Activated T-helper 1 cell treated with anti-CD3 and anti-CD28 coated beads, Interleukin-12 subunit alpha, Interleukin-12 subunit beta, Interleukin-2, Interleukin-4 antibody, amounts not matched to agents 30 ng/mL and 10 ng/mL and 1 ng/mL, durations not matched to agents 14 hours and 24 hours and 36 hours (primary cell): ENCODE data around the gene DMAC2. TPM values are rescaled to one million over a fixed set of nuclear protein-coding genes. Genes with fewer than 3 reads are reported as not detected.
A peak's percentile ranks its signal among the peaks of the same experiment; 100 is the strongest.
"Not testable (repeated sequence)": the region's sequence is repeated elsewhere in the genome, so short reads cannot be mapped to it uniquely, and the experiment has no call there.

Source experiments
- DNase-seq: peaks from one replicate; pipeline ENCODE4 v3.0.0; 2021; ENCODE audit warnings: low spot score
- H3K27ac Mint-ChIP-seq: one replicate; pipeline ENCODE4 v1.8.0; 2021; ENCODE audit warnings: mild to moderate bottlenecking, mixed read lengths
- H3K27me3 Mint-ChIP-seq: one replicate; pipeline ENCODE4 v1.8.0; 2022; ENCODE audit warnings: mild to moderate bottlenecking, moderate library complexity, mixed read lengths; ENCODE audit not compliant: insufficient read depth
- H3K36me3 Mint-ChIP-seq: one replicate; pipeline ENCODE4 v1.8.0; 2021; ENCODE audit warnings: low read depth, mixed read lengths
- H3K4me1 Mint-ChIP-seq: one replicate; pipeline ENCODE4 v1.8.0; 2021; ENCODE audit warnings: low read depth, mixed read lengths
- H3K4me3 Mint-ChIP-seq: one replicate; pipeline ENCODE4 v1.8.0; 2021; ENCODE audit warnings: mild to moderate bottlenecking, moderate library complexity, mixed read lengths
- H3K9me3 Mint-ChIP-seq: one replicate; pipeline ENCODE4 v1.8.0; 2021; ENCODE audit warnings: mixed read lengths
- intact Hi-C: fragments of 100-400 bp; cut with micrococcal nuclease; formaldehyde crosslinking; loops from one replicate; pipeline ENCODE4 v1.15.1; 2024
- total RNA-seq: library from RNA; stranded (reverse); gene quantifications from 2 replicates; pipeline ENCODE4 v1.2.3, GENCODE V29; 2022

Gene DMAC2
- total RNA-seq, 1 donor from 2014 or later = 57.3 TPM

DNA sequence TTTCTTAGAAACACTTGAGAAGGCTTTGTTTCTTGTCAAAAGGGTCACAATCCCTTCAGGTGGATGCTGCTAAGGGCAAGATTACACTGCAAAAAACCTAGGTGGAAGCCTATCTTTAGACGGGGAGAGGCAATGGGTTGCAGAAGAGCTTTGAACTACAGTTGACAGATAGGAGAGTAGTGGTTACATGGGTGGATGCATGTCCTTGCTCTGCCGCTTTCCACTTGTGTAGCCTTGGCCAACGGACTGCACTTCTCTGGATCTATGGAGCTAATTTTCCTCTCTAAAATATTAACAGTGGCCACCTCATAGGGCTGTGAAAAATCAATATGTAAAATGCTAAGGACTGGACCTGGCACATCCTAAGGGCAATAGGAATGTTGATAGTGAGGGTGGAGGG lies 41.1 kb downstream of the DMAC2 start:
- Mint-ChIP-seq H3K27ac (peak overlapping the region; percentile 67), H3K4me1 (peaks cover 28% of the 10 kb centered on the region), H3K27me3 (no peaks in the 10 kb centered on the region), H3K36me3 (peaks cover 4% of the 10 kb centered on the region), H3K4me3 (peak overlapping the region; percentile 97), H3K9me3 (no peaks in the 10 kb centered on the region)
- intact Hi-C loops = loop anchor here (5.0 kb wide), 3 partner anchors 91 to 199 kb away; no protein-coding TSS in a partner anchor
- DNase-seq = no peak

DNA sequence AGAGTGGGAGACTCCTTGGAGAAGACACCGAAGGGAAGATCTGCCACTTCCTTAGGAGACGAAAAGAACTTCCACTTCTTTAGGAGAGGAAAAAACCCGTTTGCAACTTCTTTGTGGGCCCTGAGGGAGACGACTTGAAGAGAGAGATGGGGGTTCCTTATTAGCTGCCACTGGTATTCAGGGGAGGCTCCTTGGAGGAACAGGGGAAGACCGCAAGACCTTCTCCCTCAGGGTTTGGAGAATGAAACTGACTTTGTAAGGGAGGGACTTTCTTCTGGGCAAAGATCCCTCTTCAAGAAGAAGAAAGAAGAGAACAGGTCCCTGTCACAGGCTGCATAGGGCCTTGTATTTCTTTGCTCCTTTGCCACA lies 41.7 kb downstream of the DMAC2 start:
- peak overlapping the region; percentile 99 for H3K27ac Mint-ChIP-seq
- DNase-seq = no peak
- H3K4me3 Mint-ChIP-seq = peak overlapping the region; percentile 97
- H3K27me3 Mint-ChIP-seq = no peaks in the 10 kb centered on the region
- peaks cover 4% of the 10 kb centered on the region for H3K36me3 Mint-ChIP-seq
- no peaks in the 10 kb centered on the region for H3K9me3 Mint-ChIP-seq
- intact Hi-C loops = loop anchor here (5.0 kb wide), 3 partner anchors 91 to 199 kb away; no protein-coding TSS in a partner anchor
- H3K4me1 Mint-ChIP-seq = peaks cover 28% of the 10 kb centered on the region

DNA sequence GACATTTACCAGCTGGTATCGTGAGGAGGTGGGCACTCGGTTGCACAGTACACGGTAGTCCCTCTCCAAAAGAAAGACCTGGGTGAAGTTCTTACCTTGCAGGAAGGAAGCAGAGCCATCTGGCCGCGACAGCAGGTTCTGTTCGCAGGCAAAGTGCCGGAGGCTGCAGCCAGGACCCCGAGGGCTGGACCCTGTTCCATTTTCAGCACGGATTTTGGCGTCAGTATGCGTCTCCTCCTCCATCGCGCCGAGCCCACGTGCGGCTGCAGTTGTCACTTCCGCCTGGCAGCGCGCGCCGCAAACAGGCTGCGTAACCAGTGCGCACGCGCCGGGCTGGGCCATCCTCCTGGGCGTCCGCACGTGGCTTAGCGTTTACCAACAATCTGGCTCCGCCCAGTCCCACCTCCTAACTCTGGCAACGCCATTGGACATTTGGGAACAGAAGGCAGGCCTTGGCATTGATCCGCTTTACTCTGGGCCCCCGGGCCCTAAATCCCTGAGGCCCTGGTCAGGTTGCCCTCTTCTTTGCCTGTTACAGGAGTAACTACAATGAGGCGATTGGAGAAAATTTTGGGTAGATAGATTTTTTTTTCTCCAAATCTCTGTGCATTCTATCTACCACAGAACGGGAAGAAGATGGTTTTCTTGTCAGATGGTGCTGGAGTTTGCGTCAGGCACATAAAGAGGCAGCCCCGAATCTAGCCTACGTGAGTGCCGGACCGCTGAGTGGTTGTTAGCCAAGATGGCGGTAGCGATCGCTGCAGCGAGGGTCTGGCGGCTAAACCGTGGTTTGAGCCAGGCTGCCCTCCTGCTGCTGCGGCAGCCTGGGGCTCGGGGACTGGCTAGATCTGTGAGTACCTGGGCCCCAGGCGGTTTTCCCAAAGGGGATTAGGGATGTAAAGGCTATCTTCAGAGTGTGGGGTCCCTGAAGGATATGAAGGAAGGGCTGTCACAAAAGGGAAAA lies 42.3 kb downstream of the DMAC2 start, which contains the start of the genes BCKDHA and EXOSC5:
Gene BCKDHA (plus strand): TSS at position 733 of the 964 bp plus-strand sequence. CDS start 10 bp downstream, at position 743.
Gene EXOSC5 (minus strand): TSS at position 274 of the 964 bp plus-strand sequence. CDS start 31 bp downstream, at position 243.
- peak within 1 kb of the TSS; percentile 99 for H3K27ac Mint-ChIP-seq
- intact Hi-C loops = loop anchor here (1.0 to 5.0 kb wide), 11 partner anchors 33 to 562 kb away; partner anchors contain the start of genes B9D2, DMAC2, RABAC1 and RPS19
- DNase-seq = peak; percentile 99
- H3K36me3 Mint-ChIP-seq = peaks cover 3% of the 10 kb centered on the region
- H3K9me3 Mint-ChIP-seq = no peaks in the 10 kb centered on the region
- H3K4me3 Mint-ChIP-seq = peak within 1 kb of the TSS; percentile 97
- H3K4me1 Mint-ChIP-seq = peaks cover 28% of the 10 kb centered on the region
- no peaks in the 10 kb centered on the region for H3K27me3 Mint-ChIP-seq

DNA sequence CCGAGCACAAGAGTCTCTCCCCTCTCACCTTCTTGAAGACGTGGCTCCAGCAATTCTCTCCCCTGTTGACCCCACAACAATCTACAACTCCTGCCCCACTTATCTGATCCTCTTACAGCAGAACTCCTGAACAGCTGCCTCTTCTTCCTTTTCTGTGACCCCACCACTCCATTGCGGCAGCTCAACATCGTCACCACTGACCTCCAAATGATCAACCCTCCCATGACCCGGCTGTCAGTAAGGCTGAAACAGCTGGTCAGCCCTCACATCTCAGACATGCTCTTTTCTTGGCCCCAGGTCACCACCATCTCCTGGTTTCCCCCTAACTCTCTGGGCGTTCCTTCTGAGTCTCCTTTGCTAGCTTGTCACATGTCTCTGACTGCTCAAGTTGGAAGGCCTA lies 44.4 kb downstream of the DMAC2 start:
- intact Hi-C loops = loop anchor here (5.0 kb wide), 3 partner anchors 88 to 202 kb away; no protein-coding TSS in a partner anchor
- Mint-ChIP-seq H3K4me1 (peaks cover 28% of the 10 kb centered on the region), H3K4me3 (peak overlapping the region; percentile 25), H3K27me3 (no peaks in the 10 kb centered on the region), H3K27ac (peak overlapping the region; percentile 3), H3K9me3 (no peaks in the 10 kb centered on the region), H3K36me3 (peaks cover 10% of the 10 kb centered on the region)
- DNase-seq = no peak

DNA sequence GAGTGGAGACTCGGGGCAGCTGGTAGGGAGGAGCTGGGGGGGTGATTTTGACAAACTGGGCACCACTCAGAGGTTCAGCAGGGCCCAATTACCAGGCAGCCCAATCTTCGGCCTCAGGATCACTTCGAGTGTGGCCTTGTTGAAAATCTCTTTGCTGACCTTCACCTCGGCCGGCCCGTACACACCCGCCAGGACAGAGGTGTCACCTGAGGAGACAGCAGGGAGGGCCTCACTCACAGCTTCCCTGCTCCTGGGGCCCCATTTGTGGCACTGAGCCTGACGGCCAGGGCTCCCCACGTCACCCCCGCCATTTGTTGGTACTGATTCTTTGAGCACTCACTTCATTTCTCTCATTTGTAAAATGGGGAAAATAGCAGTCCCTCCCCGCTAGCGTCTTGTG lies 46.9 kb downstream of the DMAC2 start:
- intact Hi-C loops = no loop called here
- peaks cover 13% of the 10 kb centered on the region for H3K36me3 Mint-ChIP-seq
- no peak for DNase-seq
- no peaks in the 10 kb centered on the region for H3K9me3 Mint-ChIP-seq
- H3K4me1 Mint-ChIP-seq = peaks cover 15% of the 10 kb centered on the region
- no peak overlapping the region for H3K4me3 Mint-ChIP-seq
- H3K27ac Mint-ChIP-seq = no peak overlapping the region
- H3K27me3 Mint-ChIP-seq = no peaks in the 10 kb centered on the region

DNA sequence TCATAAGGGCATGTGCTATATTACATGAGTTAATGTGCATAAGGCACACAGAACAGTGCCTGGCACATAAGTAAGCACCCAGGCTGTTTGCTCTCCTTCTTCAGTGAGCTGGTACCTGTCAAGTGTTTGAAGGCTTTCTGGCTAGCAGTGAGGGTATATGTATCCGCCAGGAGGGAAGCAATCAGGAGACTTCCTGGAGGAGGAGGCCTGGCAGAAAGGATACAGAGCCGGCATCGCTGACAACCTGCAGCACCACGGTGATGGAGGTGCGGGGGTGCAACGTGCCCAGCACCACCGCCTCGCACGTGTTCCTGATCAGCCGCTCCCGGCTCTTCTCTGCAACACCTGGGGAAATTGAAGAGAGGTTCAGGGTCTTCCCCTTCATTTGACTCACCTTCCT lies 48.1 kb downstream of the DMAC2 start:
- intact Hi-C loops = no loop called here
- Mint-ChIP-seq H3K4me1 (peaks cover 14% of the 10 kb centered on the region), H3K27ac (no peak overlapping the region), H3K9me3 (no peaks in the 10 kb centered on the region), H3K27me3 (no peaks in the 10 kb centered on the region), H3K36me3 (peaks cover 14% of the 10 kb centered on the region), H3K4me3 (no peak overlapping the region)
- no peak for DNase-seq

DNA sequence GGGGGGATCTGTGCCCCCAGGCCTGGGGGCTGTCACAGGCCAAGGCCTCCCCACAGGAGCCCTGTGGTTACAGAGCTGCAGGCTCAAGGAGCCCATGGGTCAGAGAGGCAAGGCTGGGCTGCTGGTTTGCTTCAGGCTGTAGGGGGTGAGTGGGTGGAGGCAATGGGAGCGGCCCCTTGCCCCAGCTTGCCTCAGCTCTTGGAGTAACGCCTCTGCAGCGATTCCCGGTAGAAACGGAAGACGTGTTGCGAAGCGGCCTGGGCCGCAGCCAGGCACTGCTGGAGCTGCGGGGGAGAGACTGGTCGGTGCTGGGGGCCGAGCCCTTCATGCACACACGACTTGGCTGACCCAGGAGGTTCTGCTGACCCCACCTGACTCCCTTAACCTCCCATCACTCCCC lies 53.3 kb downstream of the DMAC2 start:
- Mint-ChIP-seq H3K4me3 (no peak overlapping the region), H3K36me3 (peaks cover 16% of the 10 kb centered on the region), H3K27ac (no peak overlapping the region), H3K9me3 (no peaks in the 10 kb centered on the region), H3K4me1 (no peaks in the 10 kb centered on the region), H3K27me3 (no peaks in the 10 kb centered on the region)
- DNase-seq = no peak
- intact Hi-C loops = no loop called here

DNA sequence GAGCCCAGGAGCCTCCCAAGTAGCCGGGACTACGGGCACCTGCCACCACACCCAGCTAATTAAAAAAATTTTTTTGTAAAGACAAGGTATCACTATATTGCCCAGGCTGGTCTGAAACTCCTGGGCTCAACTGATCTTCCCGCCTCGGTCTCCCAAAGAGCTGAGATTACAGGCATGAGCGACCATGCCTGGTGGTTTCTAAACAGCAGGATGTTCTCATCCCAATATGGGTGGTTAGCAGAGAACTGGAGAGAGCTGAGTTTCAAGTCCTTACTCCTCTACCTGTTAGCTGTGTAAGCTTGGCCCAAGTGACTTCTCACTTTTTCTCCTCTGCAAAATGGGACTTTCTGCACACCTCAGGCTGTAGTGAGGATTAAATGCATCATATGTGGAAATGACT lies 55.4 kb downstream of the DMAC2 start:
- Mint-ChIP-seq H3K36me3 (peaks cover 9% of the 10 kb centered on the region), H3K4me1 (no peaks in the 10 kb centered on the region), H3K27ac (no peak overlapping the region), H3K27me3 (no peaks in the 10 kb centered on the region), H3K4me3 (no peak overlapping the region), H3K9me3 (no peaks in the 10 kb centered on the region)
- intact Hi-C loops = no loop called here
- DNase-seq = no peak

DNA sequence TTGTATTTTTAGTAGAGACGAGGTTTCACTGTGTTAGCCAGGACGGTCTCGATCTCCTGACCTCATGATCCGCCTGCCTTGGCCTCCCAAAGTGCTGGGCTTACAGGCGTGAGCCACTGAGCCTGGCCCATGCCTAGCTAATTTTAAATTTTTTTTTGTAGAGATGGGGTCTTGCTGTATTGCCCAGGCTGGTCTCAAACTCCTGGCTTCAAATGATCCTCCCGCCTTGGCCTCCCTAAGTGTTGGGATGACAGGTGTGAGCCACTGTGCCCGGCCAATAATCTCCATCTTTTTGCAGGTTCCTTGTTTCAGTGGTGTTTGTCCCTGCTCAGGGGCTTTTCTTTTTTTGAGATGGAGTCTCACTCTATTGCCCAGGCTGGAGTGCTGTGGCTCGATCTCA lies 58.2 kb downstream of the DMAC2 start:
- H3K4me3 Mint-ChIP-seq, H3K9me3 Mint-ChIP-seq, H3K27me3 Mint-ChIP-seq, intact Hi-C loops, DNase-seq, H3K27ac Mint-ChIP-seq, H3K4me1 Mint-ChIP-seq: not testable (repeated sequence)
- peaks cover 11% of the 10 kb centered on the region for H3K36me3 Mint-ChIP-seq

Other genes with a start within 250 kb of the DMAC2 start
- 0.60 and 0.73 TPM in 2 replicates for gene CYP2S1, start 246.7 kb downstream of the DMAC2 start, total RNA-seq
- gene AXL, start 220.7 kb downstream of the DMAC2 start, total RNA-seq = 0.17 and 0.18 TPM in 2 replicates
- gene HNRNPUL1, start 175.5 kb downstream of the DMAC2 start, total RNA-seq = 254 and 264 TPM in 2 replicates
- 35.3 and 36.1 TPM in 2 replicates for gene CCDC97, start 129.7 kb downstream of the DMAC2 start, total RNA-seq
- 108 and 112 TPM in 2 replicates for gene TGFB1, start 86.0 kb downstream of the DMAC2 start, total RNA-seq
- 4.4 and 4.5 TPM in 2 replicates for gene B9D2, start 75.8 kb downstream of the DMAC2 start, total RNA-seq
- 2.8 and 2.9 TPM in 2 replicates for gene TMEM91, start 63.4 kb downstream of the DMAC2 start, total RNA-seq
- 59.3 and 66.6 TPM in 2 replicates for gene EXOSC5, start 42.6 kb downstream of the DMAC2 start, total RNA-seq
- 14.6 and 22.7 TPM in 2 replicates for gene BCKDHA, start 42.1 kb downstream of the DMAC2 start, total RNA-seq
- gene B3GNT8, start 12.5 kb downstream of the DMAC2 start, total RNA-seq = 0.44 and 0.99 TPM in 2 replicates
- not detected in 2 replicates for gene ERICH4, start 3.2 kb upstream of the DMAC2 start, total RNA-seq
- 34.1 and 38.5 TPM in 2 replicates for gene CEACAM21, start 136.3 kb upstream of the DMAC2 start, total RNA-seq
- not detected in 2 replicates for gene CEACAM4, start 187.2 kb upstream of the DMAC2 start, total RNA-seq
- not detected in 2 replicates for gene CEACAM7, start 248.4 kb upstream of the DMAC2 start, total RNA-seq